ENCODE data around the gene FNDC8. TPM values are rescaled to one million over a fixed set of nuclear protein-coding genes. Genes with fewer than 3 reads are reported as not detected.

FNDC8 gene
- total and polyA plus RNA-seq, 2 of the 8 experiments (the other 6 are each of a cell fraction or from before 2014, with no cell fraction given): not detected

- peaks cover 0 to 2% of the 10 kb centered on the region in 2 experiments for H4K20me1 ChIP-seq (replicated peaks in 1 of 2; ENCODE audit: control insufficient read depth in 1 of 2, insufficient read depth in 2 of 2, low read length in 2 of 2)
- H2BK120ac ChIP-seq (replicated peaks; ENCODE audit: low read depth, low read length): no peak overlapping the region
- no peak overlapping the region for H2BK12ac ChIP-seq (ENCODE audit: low read depth, low read length)
- DNase-seq (ENCODE audit: low read depth in 1 of 2, low spot score in 2 of 2) (no peak), FAIRE-seq (no peak)
- no peaks in the 10 kb centered on the region for H3K9me3 ChIP-seq (ENCODE audit: insufficient read depth in 2 of 2, low read depth in 1 of 2, low read length in 1 of 2)
- H2BK20ac ChIP-seq (ENCODE audit: low read length): no peak overlapping the region
- H2BK15ac ChIP-seq (ENCODE audit: low read length): no peak overlapping the region
- H2AK5ac ChIP-seq (ENCODE audit: low read depth, low read length): no peak overlapping the region
- H3K4me2 ChIP-seq (ENCODE audit: insufficient read depth in 1 of 2, low read depth in 2 of 2, low read length in 2 of 2): no peak overlapping the region
- ChIA-PET CTCF (ENCODE audit: partially characterized antibody) (interaction anchor here (0.9 kb wide), 1 partner anchor 18 kb away, joined by 3 read pairs; no protein-coding TSS in a partner anchor), POLR2A (ENCODE audit: partially characterized antibody) (no interaction called here)
- no peak overlapping the region for H3K4me3 ChIP-seq (ENCODE audit: extremely low read depth in 1 of 4, insufficient read depth in 2 of 4, low read depth in 3 of 4, low read length in 4 of 4)
- no peak overlapping the region for H4K5ac ChIP-seq (ENCODE audit: insufficient read length, low read depth, low read length)
- no peak overlapping the region for H2AFZ ChIP-seq (ENCODE audit: low read length)
- no peak overlapping the region for H3K14ac ChIP-seq (ENCODE audit: insufficient read length)
- H3K23ac ChIP-seq (ENCODE audit: insufficient read length): no peak overlapping the region
- H3K79me1 ChIP-seq (ENCODE audit: low read depth, low read length): no peaks in the 10 kb centered on the region; the same call in 1 of the 2 replicates
- no peaks in the 10 kb centered on the region for H3K4me1 ChIP-seq (replicated peaks in 1 of 4; ENCODE audit: control insufficient read depth in 3 of 4, insufficient read depth in 4 of 4, low read length in 3 of 4)
- WGBS, 2 experiments (ENCODE audit: extremely low coverage in 1 of 2, insufficient coverage in 1 of 2, insufficient read length in 1 of 2, insufficient replicate concordance in 2 of 2, low coverage in 1 of 2, low lambda C conversion rate in 2 of 2, missing lambda C conversion rate in 1 of 2): 92% methylated on average over 3 of the region's 3 CpGs; no CpG with 5 or more reads in 1 of the 2 experiments
- no peak overlapping the region for H3K9ac ChIP-seq (replicated peaks in 1 of 4; ENCODE audit: extremely low read depth in 1 of 4, low read depth in 3 of 4, low read length in 3 of 4)
- H3K79me2 ChIP-seq (ENCODE audit: control insufficient read depth in 1 of 2, insufficient read depth in 2 of 2, low read length in 2 of 2): no peaks in the 10 kb centered on the region
- no peaks in the 10 kb centered on the region for H3K23me2 ChIP-seq (ENCODE audit: low read depth, low read length)
- no peak overlapping the region for H4K91ac ChIP-seq (replicated peaks; ENCODE audit: insufficient read length, low read length)
- no peak overlapping the region for H3K27ac ChIP-seq (ENCODE audit: low read depth, low read length)
- H3K18ac ChIP-seq (ENCODE audit: extremely low read depth, low read length): no peak overlapping the region
- H3K4ac ChIP-seq (replicated peaks; ENCODE audit: insufficient read length, low read depth, low read length): no peak overlapping the region
- no peak overlapping the region for H3K56ac ChIP-seq (replicated peaks; ENCODE audit: insufficient read length, low read depth, low read length)
- no peaks in the 10 kb centered on the region for H3K27me3 ChIP-seq (replicated peaks in 1 of 4; ENCODE audit: control insufficient read depth in 3 of 4, extremely low read depth in 1 of 4, insufficient read depth in 3 of 4, low read length in 3 of 4)
- H3K36me3 ChIP-seq (ENCODE audit: control insufficient read depth in 2 of 4, insufficient read depth in 4 of 4, low read length in 3 of 4): no peaks in the 10 kb centered on the region
- H4K8ac ChIP-seq (ENCODE audit: extremely low read depth, insufficient read depth, low read length): no peak overlapping the region
- H2BK5ac ChIP-seq (ENCODE audit: low read depth, low read length): no peak overlapping the region
- TF ChIP-seq POU5F1 (IDR thresholded peaks at IDR 0.05; ENCODE audit: low read depth, low read length): no peak
- no peak for TF ChIP-seq TAF7 (optimal IDR thresholded peaks at IDR 0.05; ENCODE audit: borderline replicate concordance, low read depth, low read length)
- TF ChIP-seq TBP (IDR thresholded peaks at IDR 0.05; ENCODE audit: low read depth, low read length): no peak
- no peak for TF ChIP-seq SUZ12 (IDR thresholded peaks at IDR 0.05; ENCODE audit: low read length)
- TF ChIP-seq BRCA1 (IDR thresholded peaks at IDR 0.05; ENCODE audit: low read depth, low read length): no peak
- TF ChIP-seq RBBP5 (IDR thresholded peaks at IDR 0.05; ENCODE audit: borderline replicate concordance, low read depth, low read length): no peak
- TF ChIP-seq CHD2 (IDR thresholded peaks at IDR 0.05; ENCODE audit: low read length): no peak
- no peak for TF ChIP-seq KDM5A (IDR thresholded peaks at IDR 0.05; ENCODE audit: low read length)
- TF ChIP-seq CREB1 (IDR thresholded peaks at IDR 0.05): no peak
- TF ChIP-seq RAD21 (IDR thresholded peaks at IDR 0.05 in 1 of 2, conservative IDR thresholded peaks at IDR 0.05 in 1 of 2; ENCODE audit: low read depth in 2 of 2, low read length in 2 of 2): no peak
- no peak for TF ChIP-seq YY1 (IDR thresholded peaks at IDR 0.05; ENCODE audit: low read depth, low read length)
- no peak for TF ChIP-seq SP2 (IDR thresholded peaks at IDR 0.05; ENCODE audit: low read length)
These were observed 39.9 kb downstream of the FNDC8 start for GRCh38 chr17:35161281-35161761.
